HG03095 (cell line): Measurements from ENCODE around the gene MTUS2.
A peak's percentile ranks its signal among the peaks of the same experiment; 100 is the strongest.

Source experiments
- ATAC-seq: cut with Tn5 transposase; IDR thresholded peaks from one replicate; pipeline ENCODE4 v1.9.1; 2021; ENCODE audit warnings: moderate library complexity; ENCODE audit not compliant: unreplicated experiment

The MTUS2 gene

GRCh38 chr13:29537736-29538651 is 717.9 kb downstream of the MTUS2 start:
- ATAC-seq = no peak

GRCh38 chr13:29538652-29539040 is 718.5 kb downstream of the MTUS2 start:
- ATAC-seq = no peak

GRCh38 chr13:29539856-29540255 is 719.7 kb downstream of the MTUS2 start:
- ATAC-seq = no peak

GRCh38 chr13:29540334-29540733 is 720.2 kb downstream of the MTUS2 start:
- no peak for ATAC-seq

- ATAC-seq = no peak
Observed at GRCh38 chr13:29540799-29541198, 720.7 kb downstream of the MTUS2 start.

GRCh38 chr13:29541400-29541799 is 721.3 kb downstream of the MTUS2 start:
- ATAC-seq = no peak

GRCh38 chr13:29542381-29542780 is 722.2 kb downstream of the MTUS2 start:
- ATAC-seq = no peak

GRCh38 chr13:29543230-29544215 is 723.4 kb downstream of the MTUS2 start:
- peak; percentile 97 for ATAC-seq

GRCh38 chr13:29545988-29546387 is 725.8 kb downstream of the MTUS2 start:
- ATAC-seq = no peak

- no peak for ATAC-seq
Observed at GRCh38 chr13:29546662-29547061, 726.5 kb downstream of the MTUS2 start.

- no peak for ATAC-seq
Observed at GRCh38 chr13:29547153-29547552, 727.0 kb downstream of the MTUS2 start.

GRCh38 chr13:29548722-29549121 is 728.6 kb downstream of the MTUS2 start:
- no peak for ATAC-seq

GRCh38 chr13:29550430-29550988 is 730.4 kb downstream of the MTUS2 start:
- no peak for ATAC-seq

- ATAC-seq = no peak
Observed at GRCh38 chr13:29551214-29551613, 731.1 kb downstream of the MTUS2 start.
